Adipocyte (in vitro differentiated cells): ENCODE results near the gene BCAS3.

Experiments
- DNase-seq: peaks from one replicate; pipeline ENCODE4 v3.0.0-alpha.2; 2015; ENCODE audit warnings: low read depth
- H3K27me3 ChIP-seq: replicated peaks from 2 replicates; pipeline ENCODE4 v1.7.0; 2013; ENCODE audit warnings: mild to moderate bottlenecking, low read length, moderate library complexity; ENCODE audit not compliant: control insufficient read depth, insufficient read depth
- H3K36me3 ChIP-seq: 2 replicates; pipeline ENCODE4 v1.7.0; 2013; ENCODE audit warnings: low read length, mild to moderate bottlenecking, moderate library complexity; ENCODE audit not compliant: control insufficient read depth, insufficient read depth, severe bottlenecking
- H3K4me1 ChIP-seq: 2 replicates; pipeline ENCODE4 v1.7.0; 2013; ENCODE audit warnings: mild to moderate bottlenecking, low read length, moderate library complexity; ENCODE audit not compliant: control insufficient read depth, insufficient read depth
- H3K4me3 ChIP-seq: 2 replicates; pipeline ENCODE4 v1.7.0; 2013; ENCODE audit warnings: mild to moderate bottlenecking, low read length, moderate library complexity
- H3K9ac ChIP-seq: 2 replicates; pipeline ENCODE4 v1.7.0; 2013; ENCODE audit warnings: mild to moderate bottlenecking, low read length, moderate library complexity
- H3K9me3 ChIP-seq: 2 replicates; pipeline ENCODE4 v1.7.0; 2013; ENCODE audit warnings: mild to moderate bottlenecking, low read length, moderate library complexity; ENCODE audit not compliant: control insufficient read depth

The BCAS3 gene

GRCh38 chr17:61284746-61285145 lies 607.1 kb downstream of the BCAS3 start:
- no peak overlapping the region for H3K9ac ChIP-seq
- no peaks in the 10 kb centered on the region for H3K36me3 ChIP-seq
- H3K9me3 ChIP-seq, result no peaks in the 10 kb centered on the region
- no peak for DNase-seq
- H3K27me3 ChIP-seq, result no peaks in the 10 kb centered on the region
- peaks cover 31% of the 10 kb centered on the region for H3K4me1 ChIP-seq
- H3K4me3 ChIP-seq, result no peak overlapping the region

GRCh38 chr17:61285526-61286320 lies 608.1 kb downstream of the BCAS3 start:
- Histone ChIP-seq H3K4me1 (peaks cover 26% of the 10 kb centered on the region), H3K4me3 (peak overlapping the region; percentile 32), H3K27me3 (no peaks in the 10 kb centered on the region), H3K9me3 (no peaks in the 10 kb centered on the region), H3K9ac (no peak overlapping the region), H3K36me3 (no peaks in the 10 kb centered on the region)
- DNase-seq, result peak; percentile 43

- no peak for DNase-seq
- Histone ChIP-seq H3K9ac (peak overlapping the region; percentile 22), H3K27me3 (no peaks in the 10 kb centered on the region), H3K4me1 (peaks cover 26% of the 10 kb centered on the region), H3K36me3 (no peaks in the 10 kb centered on the region), H3K9me3 (no peaks in the 10 kb centered on the region), H3K4me3 (peak overlapping the region; percentile 32)
Observed at GRCh38 chr17:61286449-61286848, 608.8 kb downstream of the BCAS3 start.

GRCh38 chr17:61289408-61290385 lies 612.0 kb downstream of the BCAS3 start:
- no peak for DNase-seq
- no peaks in the 10 kb centered on the region for H3K9me3 ChIP-seq
- H3K36me3 ChIP-seq, result no peaks in the 10 kb centered on the region
- no peak overlapping the region for H3K4me3 ChIP-seq
- peaks cover 25% of the 10 kb centered on the region for H3K4me1 ChIP-seq
- no peaks in the 10 kb centered on the region for H3K27me3 ChIP-seq
- H3K9ac ChIP-seq, result no peak overlapping the region

GRCh38 chr17:61291451-61292285 lies 614.0 kb downstream of the BCAS3 start:
- no peak for DNase-seq
- H3K4me3 ChIP-seq, result no peak overlapping the region
- peaks cover 16% of the 10 kb centered on the region for H3K4me1 ChIP-seq
- H3K27me3 ChIP-seq, result no peaks in the 10 kb centered on the region
- no peaks in the 10 kb centered on the region for H3K9me3 ChIP-seq
- no peak overlapping the region for H3K9ac ChIP-seq
- no peaks in the 10 kb centered on the region for H3K36me3 ChIP-seq

- H3K9ac ChIP-seq, result no peak overlapping the region
- no peaks in the 10 kb centered on the region for H3K36me3 ChIP-seq
- no peak for DNase-seq
- no peaks in the 10 kb centered on the region for H3K27me3 ChIP-seq
- H3K4me1 ChIP-seq, result peaks cover 14% of the 10 kb centered on the region
- H3K9me3 ChIP-seq, result no peaks in the 10 kb centered on the region
- H3K4me3 ChIP-seq, result no peak overlapping the region
Observed at GRCh38 chr17:61294286-61294685, 616.6 kb downstream of the BCAS3 start.

GRCh38 chr17:61294777-61295176 lies 617.1 kb downstream of the BCAS3 start:
- Histone ChIP-seq H3K36me3 (no peaks in the 10 kb centered on the region), H3K4me1 (peaks cover 10% of the 10 kb centered on the region), H3K9ac (no peak overlapping the region), H3K9me3 (no peaks in the 10 kb centered on the region), H3K27me3 (no peaks in the 10 kb centered on the region), H3K4me3 (no peak overlapping the region)
- DNase-seq, result peak; percentile 50

GRCh38 chr17:61296058-61296457 lies 618.4 kb downstream of the BCAS3 start:
- H3K9me3 ChIP-seq, result no peaks in the 10 kb centered on the region
- no peak overlapping the region for H3K9ac ChIP-seq
- peaks cover 21% of the 10 kb centered on the region for H3K4me1 ChIP-seq
- no peak overlapping the region for H3K4me3 ChIP-seq
- no peaks in the 10 kb centered on the region for H3K36me3 ChIP-seq
- DNase-seq, result no peak
- H3K27me3 ChIP-seq, result no peaks in the 10 kb centered on the region

GRCh38 chr17:61299517-61300513 lies 622.2 kb downstream of the BCAS3 start:
- Histone ChIP-seq H3K4me1 (peaks cover 43% of the 10 kb centered on the region), H3K4me3 (no peak overlapping the region), H3K27me3 (no peaks in the 10 kb centered on the region), H3K9me3 (no peaks in the 10 kb centered on the region), H3K36me3 (no peaks in the 10 kb centered on the region), H3K9ac (peak overlapping the region; percentile 31)
- DNase-seq, result no peak
